Left lung (tissue), 10 donors: Measurements from ENCODE around the gene PROZ. TPM values are rescaled to one million over a fixed set of nuclear protein-coding genes. Genes with fewer than 3 reads are reported as not detected.

Source experiments
- ATAC-seq: fragments of 200-7000 bp; cut with Tn5 transposase; one replicate; pipeline ENCODE4 v1.9.1; 2020; ENCODE audit warnings: moderate library complexity
- DNase-seq, 4 donors: peaks; one replicate each; pipeline ENCODE4 v3.0.0-alpha.2; 2013 to 2020
- H3K27ac ChIP-seq, 2 donors: fragments of 200-600 bp; sonication (generic) in 1 of 2; one replicate each; pipeline versions ENCODE4 v1.5.0 to v1.8.0; 2020 to 2021
- H3K27me3 ChIP-seq, 2 donors: fragments of 200-600 bp; sonication (generic) in 1 of 2; one replicate each; pipeline versions ENCODE4 v1.5.0 to v1.8.0; 2020 to 2021
- H3K36me3 ChIP-seq, 2 donors: fragments of 200-600 bp; sonication (generic) in 1 of 2; one replicate each; pipeline versions ENCODE4 v1.5.0 to v1.8.0; 2020 to 2021
- H3K4me1 ChIP-seq, 2 donors: fragments of 200-600 bp; one replicate each; pipeline ENCODE4 v1.8.0; 2021
- H3K4me3 ChIP-seq, 2 donors: fragments of 200-600 bp; sonication (generic) in 1 of 2; one replicate each; pipeline versions ENCODE4 v1.5.0 to v1.8.0; 2020 to 2021; ENCODE audit warnings: mild to moderate bottlenecking in 1 of 2
- H3K9me3 ChIP-seq, 2 donors: fragments of 200-600 bp; sonication (generic) in 1 of 2; one replicate each; pipeline versions ENCODE4 v1.5.0 to v1.8.0; 2020 to 2021
- intact Hi-C, 2 donors: fragments of 100-400 bp; cut with DNase I; formaldehyde crosslinking; loops; one replicate each; pipeline versions ENCODE4 v1.11.2 to v1.14.2; 2022
- polyA plus RNA-seq, 6 donors: library from polyadenylated mRNA; unstranded; fragments of 120-200 nt; gene quantifications; one replicate each; pipeline ENCODE4 v1.2.1, GENCODE V29; 2013; ENCODE audit not compliant: insufficient read length in 6 of 6
- total RNA-seq, 2 donors: library from RNA; stranded (reverse); fragmentation: NEBNext Ultra II Directional; extraction: Animal tissue kit (Norgen Biotek cat#: 25700); gene quantifications; one replicate each; pipeline ENCODE4 v1.2.1, GENCODE V29; 2021
- TF ChIP-seq, protein P1 (sequence below), 2 donors: fragments of 200-600 bp; sonication (generic) in 1 of 2; IDR thresholded peaks; one replicate each; pipeline versions ENCODE4 v1.5.0 to v1.8.0; 2021; ENCODE audit warnings: antibody characterized with exemption in 2 of 2
- donor health status: DM: no; HTN: yes; CAD: no.
- donor health status: DM: no; HTN: no; CAD: no.

PROZ gene
- total and polyA plus RNA-seq, 8 donors = 0.13 to 0.55 (median 0.27) TPM; not detected in 2

DNA sequence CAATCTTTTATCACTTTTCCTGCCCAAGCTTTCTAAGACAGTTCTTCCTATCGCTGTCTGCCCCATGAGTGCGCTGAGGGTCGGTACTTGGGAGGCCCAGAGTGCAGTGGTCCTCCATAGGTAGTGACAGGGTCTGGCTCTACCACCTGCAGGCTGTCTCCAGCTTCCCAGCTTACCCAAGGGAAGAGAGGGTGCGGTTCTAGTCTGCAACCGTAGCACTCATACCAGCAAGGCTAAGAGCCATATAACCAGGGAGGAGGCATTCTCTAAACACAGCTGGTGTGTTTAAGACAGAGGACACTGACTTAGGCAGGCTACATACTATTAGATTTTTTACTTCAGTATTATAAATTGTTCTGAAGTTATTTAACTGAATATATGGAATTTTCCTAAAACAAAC is 8.2 kb downstream of the PROZ start:
- TF ChIP-seq, protein P1, sequence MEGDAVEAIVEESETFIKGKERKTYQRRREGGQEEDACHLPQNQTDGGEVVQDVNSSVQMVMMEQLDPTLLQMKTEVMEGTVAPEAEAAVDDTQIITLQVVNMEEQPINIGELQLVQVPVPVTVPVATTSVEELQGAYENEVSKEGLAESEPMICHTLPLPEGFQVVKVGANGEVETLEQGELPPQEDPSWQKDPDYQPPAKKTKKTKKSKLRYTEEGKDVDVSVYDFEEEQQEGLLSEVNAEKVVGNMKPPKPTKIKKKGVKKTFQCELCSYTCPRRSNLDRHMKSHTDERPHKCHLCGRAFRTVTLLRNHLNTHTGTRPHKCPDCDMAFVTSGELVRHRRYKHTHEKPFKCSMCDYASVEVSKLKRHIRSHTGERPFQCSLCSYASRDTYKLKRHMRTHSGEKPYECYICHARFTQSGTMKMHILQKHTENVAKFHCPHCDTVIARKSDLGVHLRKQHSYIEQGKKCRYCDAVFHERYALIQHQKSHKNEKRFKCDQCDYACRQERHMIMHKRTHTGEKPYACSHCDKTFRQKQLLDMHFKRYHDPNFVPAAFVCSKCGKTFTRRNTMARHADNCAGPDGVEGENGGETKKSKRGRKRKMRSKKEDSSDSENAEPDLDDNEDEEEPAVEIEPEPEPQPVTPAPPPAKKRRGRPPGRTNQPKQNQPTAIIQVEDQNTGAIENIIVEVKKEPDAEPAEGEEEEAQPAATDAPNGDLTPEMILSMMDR (IDR thresholded peaks at IDR 0.05) = no peak
- Histone ChIP-seq H3K4me3 (no peak overlapping the region), H3K9me3 (no peaks in the 10 kb centered on the region), H3K27ac (no peak overlapping the region), H3K4me1 (no peaks in the 10 kb centered on the region), H3K27me3 (peaks cover 0 to 15% of the 10 kb centered on the region in 2 donors), H3K36me3 (peaks cover 0 to 28% of the 10 kb centered on the region in 2 donors)
- no peak for ATAC-seq
- intact Hi-C loops = no loop called here
- no peak for DNase-seq

DNA sequence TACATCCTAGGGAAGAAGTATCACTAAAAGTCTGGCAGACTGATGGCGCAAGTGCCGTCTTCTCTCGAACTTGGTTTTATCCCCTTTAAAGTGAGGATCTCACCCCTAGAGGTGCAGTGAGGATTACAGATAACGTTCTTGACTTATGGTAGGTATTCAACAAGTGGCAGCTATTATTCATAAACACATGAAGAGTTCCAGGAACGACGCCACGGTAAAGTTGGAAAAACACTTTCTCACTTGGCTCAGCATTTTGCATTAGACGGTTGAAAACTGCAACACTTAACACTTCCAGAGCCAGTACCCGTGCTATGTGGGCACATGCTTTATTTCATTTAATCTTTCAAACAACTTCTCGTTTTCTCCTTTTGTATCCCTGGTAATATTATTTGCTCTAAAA is 8.7 kb downstream of the PROZ start:
- TF ChIP-seq, protein P1 (IDR thresholded peaks at IDR 0.05) = no peak
- no peak overlapping the region for H3K4me3 ChIP-seq
- no peak overlapping the region for H3K27ac ChIP-seq
- peaks cover 0 to 15% of the 10 kb centered on the region in 2 donors for H3K27me3 ChIP-seq
- H3K4me1 ChIP-seq = no peaks in the 10 kb centered on the region
- no peak for DNase-seq
- peaks cover 0 to 32% of the 10 kb centered on the region in 2 donors for H3K36me3 ChIP-seq
- intact Hi-C loops = no loop called here
- H3K9me3 ChIP-seq = no peaks in the 10 kb centered on the region
- ATAC-seq = no peak

DNA sequence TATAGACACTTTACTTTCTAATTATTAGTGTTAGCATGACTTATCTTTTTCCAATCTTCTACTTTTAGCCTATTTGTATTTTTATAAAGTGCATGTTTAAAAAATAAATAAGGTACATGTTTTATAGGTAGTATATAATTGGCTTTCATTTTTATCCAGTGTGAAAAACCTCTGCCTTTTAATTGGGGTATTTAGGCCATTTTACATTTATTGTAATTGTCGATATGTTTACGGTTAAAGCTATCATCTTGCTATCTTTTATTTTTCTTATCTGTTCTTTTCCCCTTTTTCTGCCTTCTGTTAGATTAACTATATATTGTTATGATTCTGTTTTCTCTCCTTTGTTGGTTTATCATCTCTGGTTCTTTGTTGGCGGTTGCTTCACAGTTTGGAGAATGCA is 9.1 kb downstream of the PROZ start:
- no peaks in the 10 kb centered on the region for H3K9me3 ChIP-seq
- TF ChIP-seq, protein P1 (IDR thresholded peaks at IDR 0.05) = no peak
- ATAC-seq (no peak), DNase-seq (no peak)
- H3K4me1 ChIP-seq = no peaks in the 10 kb centered on the region
- no peak overlapping the region for H3K4me3 ChIP-seq
- H3K36me3 ChIP-seq = peaks cover 0 to 36% of the 10 kb centered on the region in 2 donors
- no peak overlapping the region for H3K27ac ChIP-seq
- intact Hi-C loops = no loop called here
- peaks cover 0 to 15% of the 10 kb centered on the region in 2 donors for H3K27me3 ChIP-seq

DNA sequence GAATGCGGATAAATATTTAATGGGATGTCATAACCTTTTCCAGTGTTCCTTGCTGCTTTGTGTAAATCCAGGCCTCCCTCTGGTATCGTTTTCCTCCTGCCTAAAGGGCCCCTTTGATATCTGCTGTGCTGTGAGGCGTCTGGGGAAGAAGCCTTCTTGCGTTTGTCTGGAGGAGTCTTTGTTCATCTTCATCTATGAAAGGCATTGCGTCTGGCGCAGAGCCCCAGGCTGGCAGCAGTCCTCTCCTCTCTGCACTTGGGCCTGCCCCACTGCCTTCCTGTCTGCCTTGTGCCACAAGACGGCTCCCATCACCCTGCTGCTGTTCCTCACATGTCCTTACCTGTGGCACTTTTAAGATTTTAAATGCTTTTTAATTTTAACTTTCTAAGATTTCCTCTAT is 9.8 kb downstream of the PROZ start:
- no peaks in the 10 kb centered on the region for H3K9me3 ChIP-seq
- intact Hi-C loops = no loop called here
- H3K36me3 ChIP-seq = peaks cover 0 to 43% of the 10 kb centered on the region in 2 donors
- no peaks in the 10 kb centered on the region for H3K4me1 ChIP-seq
- peaks cover 0 to 8% of the 10 kb centered on the region in 2 donors for H3K27me3 ChIP-seq
- DNase-seq (no peak), ATAC-seq (no peak)
- TF ChIP-seq, protein P1 (IDR thresholded peaks at IDR 0.05) = no peak
- no peak overlapping the region for H3K27ac ChIP-seq
- H3K4me3 ChIP-seq = no peak overlapping the region

DNA sequence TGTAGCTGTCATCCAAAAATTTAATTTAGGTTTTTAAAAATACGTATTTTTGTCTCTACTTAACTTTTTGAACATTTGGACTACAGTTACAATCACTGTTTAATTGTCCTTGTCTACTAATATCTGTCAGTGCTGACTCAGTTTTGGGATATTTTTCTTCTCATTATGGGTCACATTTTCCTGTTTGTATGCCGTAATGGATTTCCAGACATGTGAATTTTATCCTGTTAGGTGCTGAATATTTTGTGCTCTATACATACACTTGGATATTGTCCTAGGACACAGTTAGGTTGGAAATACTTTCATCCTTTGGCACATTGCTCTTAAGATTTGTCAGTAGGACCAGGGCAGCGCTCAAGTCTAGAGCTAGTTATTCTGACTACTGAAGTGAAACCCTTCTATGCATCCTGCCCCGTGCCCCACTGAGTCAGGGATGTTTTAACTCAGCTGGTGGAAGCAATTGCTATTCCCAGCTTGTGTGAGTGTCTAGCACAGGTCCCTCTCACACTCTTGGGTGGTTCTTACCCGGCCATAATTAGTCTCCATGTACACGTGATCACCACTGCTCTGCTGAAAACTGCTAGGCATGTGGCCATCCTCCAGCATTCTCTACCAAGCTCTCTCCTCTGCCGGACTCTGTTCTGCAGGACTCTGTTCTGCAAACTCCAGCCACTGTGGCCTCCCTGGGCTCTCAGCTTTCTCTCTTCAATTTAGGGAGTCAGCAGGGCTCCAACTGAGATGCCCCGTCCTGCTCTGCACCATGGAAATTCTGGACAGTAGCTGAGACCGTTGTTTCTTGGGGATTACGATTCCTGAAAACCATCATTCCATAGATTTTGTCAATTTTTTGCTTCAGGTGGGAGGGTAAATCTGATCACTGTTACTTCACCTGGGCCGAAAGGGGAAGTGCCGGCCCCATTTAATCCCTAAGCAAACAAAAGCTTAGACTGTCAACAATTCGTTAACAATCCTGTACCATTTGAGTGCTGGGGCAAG is 11.1 kb downstream of the PROZ start:
- H3K4me1 ChIP-seq = no peaks in the 10 kb centered on the region
- H3K36me3 ChIP-seq = peaks cover 0 to 51% of the 10 kb centered on the region in 2 donors
- intact Hi-C loops = no loop called here
- DNase-seq (no peak), ATAC-seq (no peak)
- TF ChIP-seq, protein P1 (IDR thresholded peaks at IDR 0.05) = no peak
- no peaks in the 10 kb centered on the region for H3K27me3 ChIP-seq
- H3K4me3 ChIP-seq = no peak overlapping the region
- H3K27ac ChIP-seq = no peak overlapping the region
- H3K9me3 ChIP-seq = no peaks in the 10 kb centered on the region
